ENCODE data around the gene CAPN2. TPM values are rescaled to one million over a fixed set of nuclear protein-coding genes. Genes with fewer than 3 reads are reported as not detected.

Gene CAPN2
- total RNA-seq, 2 donors from 2014 or later: 235 to 258 TPM

DNA sequence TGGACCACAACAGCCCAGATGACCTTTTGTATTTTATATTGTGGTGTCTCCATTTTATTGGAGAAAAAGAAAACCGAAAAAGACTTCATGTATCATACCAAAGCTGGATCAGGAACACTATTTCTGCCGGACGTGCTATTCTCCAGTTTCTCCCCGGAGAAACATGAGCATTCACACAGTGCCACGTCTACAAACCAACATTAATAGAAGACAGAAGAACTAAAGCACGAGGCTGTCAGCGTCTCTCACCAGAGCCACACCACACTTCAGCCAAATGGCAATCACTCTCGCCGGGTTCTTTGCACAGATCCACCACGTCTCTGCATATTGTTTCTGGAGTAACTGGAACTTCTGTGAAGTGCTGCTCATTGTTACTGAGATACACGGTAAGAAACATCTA is 108.6 kb downstream of the CAPN2 start:
- Histone ChIP-seq H3K36me3 (no peaks in the 10 kb centered on the region), H3K9me3 (no peaks in the 10 kb centered on the region), H3K27ac (peak overlapping the region; percentile 7 to 62), H3K4me3 (peak overlapping the region; percentile 3), H3K27me3 (replicated peaks; ENCODE audit: insufficient read depth) (no peaks in the 10 kb centered on the region), H3K4me1 (ENCODE audit: control insufficient read depth in 1 of 2, low read depth in 2 of 2) (peaks cover 21 to 72% of the 10 kb centered on the region in 2 donors)
- DNase-seq (ENCODE audit: low spot score) (no peak), ATAC-seq (ENCODE audit: insufficient number of reproducible peaks, low FRiP score, low read depth) (no peak)
- TF ChIP-seq CTCF (IDR thresholded peaks at IDR 0.05): no peak

- Histone ChIP-seq H3K4me3 (no peak overlapping the region), H3K27ac (no peak overlapping the region), H3K9me3 (no peaks in the 10 kb centered on the region), H3K36me3 (no peaks in the 10 kb centered on the region), H3K27me3 (replicated peaks; ENCODE audit: insufficient read depth) (no peaks in the 10 kb centered on the region), H3K4me1 (ENCODE audit: control insufficient read depth in 1 of 2, low read depth in 2 of 2) (peaks cover 39 to 86% of the 10 kb centered on the region in 2 donors)
- ATAC-seq (ENCODE audit: insufficient number of reproducible peaks, low FRiP score, low read depth) (no peak), DNase-seq (ENCODE audit: low spot score) (no peak)
- TF ChIP-seq CTCF (IDR thresholded peaks at IDR 0.05): no peak
Measured at GRCh38 chr1:223824287-223824686, 111.9 kb downstream of the CAPN2 start.

DNA sequence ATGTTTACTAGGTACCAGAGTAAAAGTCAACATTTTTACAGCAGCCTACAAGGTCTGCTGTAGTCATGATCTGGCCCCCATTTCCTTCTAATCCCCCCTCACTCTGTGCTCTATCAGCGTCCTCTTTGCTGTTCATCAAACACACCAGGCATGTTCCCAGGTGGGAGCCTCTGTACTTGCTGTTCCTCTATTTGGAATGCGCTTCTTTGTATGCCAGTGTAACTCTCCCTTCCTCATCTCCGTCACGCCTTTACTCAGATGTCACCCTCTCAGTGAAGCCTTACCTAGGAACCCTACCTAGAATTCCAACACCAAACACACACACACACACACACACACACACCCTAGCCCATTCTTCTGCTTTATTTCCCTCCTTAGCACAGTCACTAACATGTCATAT is 112.4 kb downstream of the CAPN2 start:
- TF ChIP-seq CTCF (IDR thresholded peaks at IDR 0.05): no peak
- Histone ChIP-seq H3K9me3 (no peaks in the 10 kb centered on the region), H3K27me3 (replicated peaks; ENCODE audit: insufficient read depth) (no peaks in the 10 kb centered on the region), H3K4me3 (no peak overlapping the region), H3K4me1 (ENCODE audit: control insufficient read depth in 1 of 2, low read depth in 2 of 2) (peaks cover 38 to 86% of the 10 kb centered on the region in 2 donors), H3K27ac (no peak overlapping the region), H3K36me3 (no peaks in the 10 kb centered on the region)
- ATAC-seq (ENCODE audit: insufficient number of reproducible peaks, low FRiP score, low read depth) (no peak), DNase-seq (ENCODE audit: low spot score) (no peak)

Other genes with a start within 250 kb of the CAPN2 start
- gene CAPN8, start 46.8 kb upstream of the CAPN2 start, total RNA-seq: 10 to 100 TPM in 1 of 2 donors, not detected in 1; 17.5 TPM
- 10 to 100 TPM; 63.1 to 88.9 TPM for gene TP53BP2, start 133.4 kb downstream of the CAPN2 start, total RNA-seq

Measured in thoracic aorta (tissue), 2 donors.